Endothelial cell of hepatic sinusoid (primary cell): ENCODE results near the gene CEP43.

Experiments used
- in situ Hi-C: cut with HindIII; loops from 2 replicates; pipeline ENCODE4 v1.10.0; 2017; ENCODE audit warnings: low sequenced_read_pairs

The CEP43 gene

GRCh38 chr6:166966268-166966667, 32.9 kb upstream of the CEP43 start:
- in situ Hi-C loops, result no loop called here

GRCh38 chr6:166969390-166970002, 29.7 kb upstream of the CEP43 start:
- in situ Hi-C loops, result no loop called here

- in situ Hi-C loops, result no loop called here
These were observed 29.1 kb upstream of the CEP43 start for GRCh38 chr6:166970091-166970490.

GRCh38 chr6:166970776-166971175, 28.4 kb upstream of the CEP43 start:
- in situ Hi-C loops, result no loop called here

GRCh38 chr6:166971271-166971670, 27.9 kb upstream of the CEP43 start:
- in situ Hi-C loops, result no loop called here

- in situ Hi-C loops, result no loop called here
These were observed 27.1 kb upstream of the CEP43 start for GRCh38 chr6:166972101-166972500.

- in situ Hi-C loops, result no loop called here
These were observed 22.6 kb upstream of the CEP43 start for GRCh38 chr6:166976636-166977035.

GRCh38 chr6:166977621-166978525, 21.3 kb upstream of the CEP43 start:
- in situ Hi-C loops, result no loop called here

GRCh38 chr6:166980738-166981137, 18.5 kb upstream of the CEP43 start:
- in situ Hi-C loops, result no loop called here

- in situ Hi-C loops, result no loop called here
These were observed 11.7 kb upstream of the CEP43 start for GRCh38 chr6:166987448-166987847.

GRCh38 chr6:166987930-166988329, 11.3 kb upstream of the CEP43 start:
- in situ Hi-C loops, result no loop called here

- in situ Hi-C loops, result no loop called here
These were observed 10.5 kb upstream of the CEP43 start for GRCh38 chr6:166988674-166989201.

GRCh38 chr6:166989427-166990032, 9.7 kb upstream of the CEP43 start:
- in situ Hi-C loops, result no loop called here

GRCh38 chr6:166996406-166996805, 2.8 kb upstream of the CEP43 start:
- in situ Hi-C loops, result no loop called here

GRCh38 chr6:166997348-166997747, 1.8 kb upstream of the CEP43 start:
- in situ Hi-C loops, result no loop called here

- in situ Hi-C loops, result no loop called here
These were observed 1.4 kb upstream of the CEP43 start for GRCh38 chr6:166997768-166998255.

- in situ Hi-C loops, result no loop called here
These were observed 697 bp upstream of the CEP43 start for GRCh38 chr6:166998256-166999144.

- in situ Hi-C loops, result no loop called here
These were observed 672 bp downstream of the CEP43 start for GRCh38 chr6:166999884-167000253.

- in situ Hi-C loops, result no loop called here
These were observed 1.6 kb downstream of the CEP43 start for GRCh38 chr6:167000759-167001158.

- in situ Hi-C loops, result no loop called here
These were observed 6.4 kb downstream of the CEP43 start for GRCh38 chr6:167005350-167006159.
